ENCODE results near the gene GJD3. TPM values are rescaled to one million over a fixed set of nuclear protein-coding genes. Genes with fewer than 3 reads are reported as not detected.

The GJD3 gene
- total RNA-seq, 1 experiment from 2014 or later, result not detected

- DNase-seq (ENCODE audit: low read depth), result no peak
These were observed 12.2 kb downstream of the GJD3 start for GRCh38 chr17:40352237-40352778.

GRCh38 chr17:40351359-40352236, 12.9 kb downstream of the GJD3 start:
- DNase-seq (ENCODE audit: low read depth), result no peak

GRCh38 chr17:40350689-40351358, 13.7 kb downstream of the GJD3 start:
- no peak for DNase-seq (ENCODE audit: low read depth)

GRCh38 chr17:40349895-40350688, 14.4 kb downstream of the GJD3 start:
- DNase-seq (ENCODE audit: low read depth), result no peak

GRCh38 chr17:40349477-40349894, 15.1 kb downstream of the GJD3 start:
- DNase-seq (ENCODE audit: low read depth), result peak; percentile 43

GRCh38 chr17:40348562-40349476, 15.7 kb downstream of the GJD3 start:
- peak; percentile 45 for DNase-seq (ENCODE audit: low read depth)

GRCh38 chr17:40348136-40348504, 16.4 kb downstream of the GJD3 start:
- DNase-seq (ENCODE audit: low read depth), result no peak

- no peak for DNase-seq (ENCODE audit: low read depth)
These were observed 17.0 kb downstream of the GJD3 start for GRCh38 chr17:40347319-40348135.

GRCh38 chr17:40346765-40347158, 17.8 kb downstream of the GJD3 start:
- no peak for DNase-seq (ENCODE audit: low read depth)

GRCh38 chr17:40345994-40346764, 18.4 kb downstream of the GJD3 start:
- DNase-seq (ENCODE audit: low read depth), result no peak

GRCh38 chr17:40345161-40345993, 19.2 kb downstream of the GJD3 start:
- peak; percentile 67 for DNase-seq (ENCODE audit: low read depth)

- no peak for DNase-seq (ENCODE audit: low read depth)
These were observed 19.9 kb downstream of the GJD3 start for GRCh38 chr17:40344421-40345160.

GRCh38 chr17:40343219-40344119, 21.1 kb downstream of the GJD3 start:
- DNase-seq (ENCODE audit: low read depth), result no peak

- no peak for DNase-seq (ENCODE audit: low read depth)
These were observed 21.9 kb downstream of the GJD3 start for GRCh38 chr17:40342504-40343218.

- peak; percentile 67 for DNase-seq (ENCODE audit: low read depth)
These were observed 22.6 kb downstream of the GJD3 start for GRCh38 chr17:40341808-40342503.

All from M059J (cell line).